NCI-H446 treated with DMSO at 0.1 percent for 48 hours (cell line): Measurements from ENCODE around the gene PDE6C.

ENCODE experiments used
- DNase-seq: peaks from one replicate; lab custom pipeline; 2025; lab: John Stamatoyannopoulos, UW

The PDE6C gene

DNA sequence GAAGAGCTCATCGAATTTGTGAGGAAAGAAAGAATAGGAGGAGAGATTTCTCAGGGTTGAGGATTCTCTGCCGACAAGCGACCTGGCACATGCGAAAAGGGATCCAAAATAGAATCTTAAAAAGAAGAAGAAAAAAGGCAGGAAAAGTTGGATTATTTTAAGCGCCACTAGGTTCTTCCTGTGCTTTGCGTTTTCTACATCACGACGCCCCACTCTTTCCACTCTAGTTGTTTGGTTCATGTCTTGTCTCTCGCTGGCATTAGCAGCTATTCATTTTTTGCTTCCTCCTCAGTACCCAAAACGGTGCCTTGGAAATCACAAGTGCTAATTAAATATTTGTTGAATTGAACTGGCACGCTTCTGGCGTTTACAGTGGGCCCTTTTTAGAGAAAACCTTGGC is 90.7 kb downstream of the PDE6C start:
- DNase-seq, result no peak

GRCh38 chr10:93703841-93704240 is 91.5 kb downstream of the PDE6C start:
- no peak for DNase-seq

- no peak for DNase-seq
These were observed 92.1 kb downstream of the PDE6C start for GRCh38 chr10:93704451-93704850.

DNA sequence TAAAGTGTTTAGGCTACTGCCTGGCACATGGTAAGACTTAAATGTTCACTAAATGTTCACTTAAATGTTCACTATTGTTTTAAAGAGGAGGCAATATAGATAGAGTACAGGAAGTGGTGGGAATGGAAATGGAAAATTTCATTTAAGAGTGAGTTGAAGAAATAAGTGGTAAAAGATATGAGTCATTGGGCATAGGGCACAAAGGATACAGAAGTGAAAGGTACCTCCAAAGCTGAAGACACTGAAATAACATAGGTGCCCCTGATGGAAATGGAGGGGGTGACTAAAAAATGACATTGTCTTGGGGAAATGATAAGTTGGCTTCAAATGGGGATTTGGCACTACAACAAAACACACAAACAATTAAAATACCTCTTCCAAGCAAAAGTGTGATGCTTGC is 95.3 kb downstream of the PDE6C start:
- no peak for DNase-seq

DNA sequence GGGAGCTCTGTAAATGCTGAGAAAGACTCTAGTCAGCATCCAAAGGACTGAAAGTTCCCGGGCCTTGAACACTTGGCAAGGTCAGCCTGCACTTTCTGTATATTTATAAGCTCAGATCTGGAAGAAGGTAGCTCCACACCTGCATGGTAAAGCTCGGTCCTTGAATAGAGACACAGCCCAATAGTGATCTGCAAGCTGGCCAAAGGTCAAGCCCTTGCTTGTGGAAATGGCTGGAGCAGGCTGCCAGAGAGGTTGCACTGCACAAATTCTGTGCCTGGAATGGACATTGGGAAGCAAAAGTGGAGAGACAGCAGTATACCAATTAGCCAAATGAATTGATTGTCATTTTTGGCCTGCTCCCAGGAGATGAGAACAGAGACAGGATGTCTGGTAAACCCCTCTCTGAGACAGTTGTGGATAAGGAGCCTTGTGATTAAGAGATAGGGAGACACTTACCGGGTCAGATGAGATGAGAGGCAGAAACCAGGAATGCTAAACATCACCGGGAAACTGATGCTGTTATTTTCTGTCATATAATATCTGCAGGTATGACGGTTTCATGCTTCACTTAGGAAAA is 98.1 kb downstream of the PDE6C start:
- no peak for DNase-seq

GRCh38 chr10:93711891-93712290 is 99.6 kb downstream of the PDE6C start:
- no peak for DNase-seq

- DNase-seq, result no peak
These were observed 100.3 kb downstream of the PDE6C start for GRCh38 chr10:93712593-93712992.

DNA sequence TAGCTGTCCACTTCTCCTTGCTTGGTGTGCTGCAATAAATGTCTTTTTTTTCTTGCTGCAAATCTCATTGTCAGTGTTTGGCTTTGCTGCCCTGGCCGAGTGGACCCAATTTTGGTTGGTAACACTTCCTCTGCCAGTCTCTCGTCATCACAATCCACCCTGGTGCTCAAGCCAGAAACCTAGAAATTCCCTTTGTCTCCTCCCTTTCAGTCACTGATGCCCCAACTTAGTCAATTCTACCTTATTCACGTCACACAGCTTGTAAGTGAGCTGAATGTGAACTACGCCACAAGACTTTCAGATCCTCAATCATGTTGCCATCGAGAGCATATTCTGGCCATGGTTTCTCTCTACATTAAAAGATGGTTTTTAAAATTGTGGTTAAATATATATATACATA is 103.0 kb downstream of the PDE6C start:
- DNase-seq, result no peak
